Vagina (tissue), 2 donors: Measurements from ENCODE around the gene MAB21L4. TPM values are rescaled to one million over a fixed set of nuclear protein-coding genes. Genes with fewer than 3 reads are reported as not detected.

ENCODE experiments used
- DNase-seq, 2 donors: peaks; one replicate each; pipeline ENCODE4 v3.0.0-alpha.2; 2017; ENCODE audit errors: extremely low spot score in 2 of 2
- H3K27ac ChIP-seq: fragments of 200-600 bp; sonication (generic); one replicate; pipeline ENCODE4 v1.5.1; 2019
- H3K27me3 ChIP-seq: fragments of 200-600 bp; sonication (generic); one replicate; pipeline ENCODE4 v1.5.1; 2019
- H3K36me3 ChIP-seq, 2 donors: fragments of 200-600 bp; sonication (generic); one replicate each; pipeline ENCODE4 v1.5.1; 2017 to 2019
- H3K4me1 ChIP-seq: fragments of 200-600 bp; sonication (generic); one replicate; pipeline ENCODE4 v1.5.1; 2019
- H3K4me3 ChIP-seq, 2 donors: fragments of 200-600 bp; sonication (generic); 1 replicate in 1 of 2; 2 replicates in 1 of 2; pipeline ENCODE4 v1.5.1; 2016 to 2019
- H3K9me3 ChIP-seq: fragments of 200-600 bp; sonication (generic); one replicate; pipeline ENCODE4 v1.5.1; 2019
- POLR2A ChIP-seq, 2 donors: fragments of 450-650 bp; IDR thresholded peaks; one replicate each; pipeline ENCODE4 v1.6.1; 2017; ENCODE audit warnings: antibody characterized with exemption in 2 of 2, mild to moderate bottlenecking in 2 of 2, moderate library complexity in 2 of 2
- POLR2AphosphoS5 ChIP-seq, 2 donors: sonication (generic); formaldehyde crosslinking; IDR thresholded peaks; one replicate each; pipeline ENCODE4 v1.9.0; 2017; ENCODE audit warnings: antibody characterized with exemption in 2 of 2, mild to moderate bottlenecking in 2 of 2, low read depth in 1 of 2; ENCODE audit not compliant: insufficient read depth in 1 of 2
- intact Hi-C: fragments of 100-400 bp; cut with DNase I; formaldehyde crosslinking; loops from one replicate; pipeline ENCODE4 v1.15.1; 2023
- total RNA-seq: library from RNA; depleted of rRNA; stranded (reverse); fragments of >200 nt; gene quantifications from one replicate; pipeline ENCODE4 v1.2.3, GENCODE V29; 2016
- TF ChIP-seq, protein P1 (sequence below), 3 experiments: fragments of 450-650 bp in 2 of 3; fragments of 200-600 bp in 1 of 3; sonication (generic) in 1 of 3; IDR thresholded peaks; one replicate each; pipeline ENCODE4 v1.5.1; 2017 to 2019; ENCODE audit warnings: antibody characterized with exemption in 3 of 3, mild to moderate bottlenecking in 2 of 3, moderate library complexity in 2 of 3

MAB21L4 gene
- total RNA-seq, 1 donor from 2014 or later, result 21.1 TPM

DNA sequence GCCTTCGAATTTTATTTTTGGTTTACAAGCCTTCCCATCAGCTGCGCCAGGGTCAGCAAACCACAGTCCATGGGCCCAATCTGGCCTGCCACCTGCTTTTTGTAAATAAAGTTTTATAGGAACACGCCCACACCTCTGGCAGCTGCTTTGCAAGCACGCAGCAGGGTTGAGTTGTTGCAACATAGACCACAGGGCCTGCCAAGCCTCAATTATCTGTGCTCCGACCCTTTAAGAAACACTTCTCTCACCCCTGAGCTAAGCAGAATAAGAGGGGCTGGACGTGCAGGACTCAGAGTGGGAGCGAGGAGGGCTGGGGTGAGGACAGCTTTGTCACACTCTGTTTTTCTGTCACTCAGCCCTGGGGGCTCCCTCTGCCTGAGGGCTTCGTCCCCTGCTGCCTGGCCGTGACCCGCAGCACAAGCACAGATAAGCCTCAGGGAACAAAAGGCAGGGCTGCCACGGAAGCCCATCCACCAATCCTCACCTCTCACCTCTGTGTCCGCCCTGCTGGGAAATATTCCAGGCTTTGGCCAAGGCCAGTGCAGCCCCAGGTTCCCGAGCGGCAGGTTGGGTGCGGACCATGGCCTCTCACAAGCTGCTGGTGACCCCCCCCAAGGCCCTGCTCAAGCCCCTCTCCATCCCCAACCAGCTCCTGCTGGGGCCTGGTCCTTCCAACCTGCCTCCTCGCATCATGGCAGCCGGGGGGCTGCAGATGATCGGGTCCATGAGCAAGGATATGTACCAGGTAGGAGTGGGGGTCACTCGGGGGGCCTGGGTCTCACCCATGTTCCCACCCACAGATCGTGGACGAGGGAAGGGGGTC, 27.5 kb downstream of the MAB21L4 start, which contains the start of gene AGXT:
Gene AGXT, plus strand, starts transcription at position 539 of the 823 bp plus-strand sequence. Its CDS starts 42 bp downstream, at position 581.
- intact Hi-C loops, result no loop called here
- Histone ChIP-seq H3K27me3 (no peaks in the 10 kb centered on the region), H3K4me1 (no peaks in the 10 kb centered on the region), H3K27ac (no peak within 1 kb of the TSS), H3K4me3 (no peak within 1 kb of the TSS), H3K9me3 (no peaks in the 10 kb centered on the region), H3K36me3 (no peaks in the 10 kb centered on the region)
- TF ChIP-seq POLR2A (IDR thresholded peaks at IDR 0.05) (no peak), POLR2AphosphoS5 (IDR thresholded peaks at IDR 0.05; ENCODE audit: insufficient read depth in 1 of 2, low read depth in 1 of 2) (no peak)
- TF ChIP-seq, protein P1, sequence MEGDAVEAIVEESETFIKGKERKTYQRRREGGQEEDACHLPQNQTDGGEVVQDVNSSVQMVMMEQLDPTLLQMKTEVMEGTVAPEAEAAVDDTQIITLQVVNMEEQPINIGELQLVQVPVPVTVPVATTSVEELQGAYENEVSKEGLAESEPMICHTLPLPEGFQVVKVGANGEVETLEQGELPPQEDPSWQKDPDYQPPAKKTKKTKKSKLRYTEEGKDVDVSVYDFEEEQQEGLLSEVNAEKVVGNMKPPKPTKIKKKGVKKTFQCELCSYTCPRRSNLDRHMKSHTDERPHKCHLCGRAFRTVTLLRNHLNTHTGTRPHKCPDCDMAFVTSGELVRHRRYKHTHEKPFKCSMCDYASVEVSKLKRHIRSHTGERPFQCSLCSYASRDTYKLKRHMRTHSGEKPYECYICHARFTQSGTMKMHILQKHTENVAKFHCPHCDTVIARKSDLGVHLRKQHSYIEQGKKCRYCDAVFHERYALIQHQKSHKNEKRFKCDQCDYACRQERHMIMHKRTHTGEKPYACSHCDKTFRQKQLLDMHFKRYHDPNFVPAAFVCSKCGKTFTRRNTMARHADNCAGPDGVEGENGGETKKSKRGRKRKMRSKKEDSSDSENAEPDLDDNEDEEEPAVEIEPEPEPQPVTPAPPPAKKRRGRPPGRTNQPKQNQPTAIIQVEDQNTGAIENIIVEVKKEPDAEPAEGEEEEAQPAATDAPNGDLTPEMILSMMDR (IDR thresholded peaks at IDR 0.05), result no peak
- DNase-seq, result no peak

DNA sequence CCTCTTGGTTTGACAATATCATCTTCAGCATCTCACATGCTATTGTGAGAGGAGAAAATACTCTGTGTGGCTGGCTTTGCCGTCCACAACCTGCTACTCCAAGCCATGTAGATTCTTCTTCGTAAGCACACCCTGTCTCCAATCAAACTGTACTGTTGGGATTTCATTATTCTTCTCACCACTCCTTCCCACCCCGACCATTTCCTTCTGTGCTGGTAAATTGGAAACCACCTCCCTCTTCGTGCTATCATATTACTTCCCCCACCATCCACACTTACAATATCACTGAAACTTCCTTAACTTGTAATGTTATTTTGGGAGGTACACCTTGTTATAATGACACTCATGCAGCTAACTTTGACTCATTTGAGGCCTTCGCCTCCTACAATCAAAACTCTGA, 30.6 kb downstream of the MAB21L4 start:
- Histone ChIP-seq H3K4me3 (no peak overlapping the region), H3K4me1 (no peaks in the 10 kb centered on the region), H3K27ac (no peak overlapping the region), H3K9me3 (no peaks in the 10 kb centered on the region), H3K36me3 (no peaks in the 10 kb centered on the region), H3K27me3 (no peaks in the 10 kb centered on the region)
- intact Hi-C loops, result no loop called here
- no peak for DNase-seq
- TF ChIP-seq POLR2AphosphoS5 (IDR thresholded peaks at IDR 0.05; ENCODE audit: insufficient read depth in 1 of 2, low read depth in 1 of 2) (no peak), POLR2A (IDR thresholded peaks at IDR 0.05) (no peak)
- TF ChIP-seq, protein P1 (IDR thresholded peaks at IDR 0.05), result no peak

DNA sequence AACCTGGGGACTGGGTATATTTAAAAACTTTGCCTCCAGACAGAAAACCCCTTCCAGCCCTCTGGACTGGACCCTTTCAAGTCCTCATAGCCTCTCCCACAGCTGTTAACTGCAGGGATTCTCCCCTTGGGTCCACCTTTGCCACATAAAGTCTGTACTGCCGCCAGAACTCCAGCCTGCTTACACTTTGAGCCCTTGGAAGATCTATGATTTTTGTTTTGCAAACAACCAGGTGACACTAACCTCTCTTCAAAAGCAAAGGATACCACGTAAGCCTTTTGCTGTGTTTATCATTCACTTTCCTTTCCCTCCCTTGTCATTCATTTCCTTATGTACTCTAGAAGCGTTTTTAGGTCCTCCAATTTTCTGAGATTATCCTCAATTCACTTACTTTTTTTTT, 31.5 kb downstream of the MAB21L4 start:
- intact Hi-C loops, result no loop called here
- Histone ChIP-seq H3K9me3 (no peaks in the 10 kb centered on the region), H3K27me3 (no peaks in the 10 kb centered on the region), H3K36me3 (no peaks in the 10 kb centered on the region), H3K27ac (no peak overlapping the region), H3K4me1 (no peaks in the 10 kb centered on the region), H3K4me3 (no peak overlapping the region)
- TF ChIP-seq, protein P1 (IDR thresholded peaks at IDR 0.05), result no peak
- TF ChIP-seq POLR2A (IDR thresholded peaks at IDR 0.05) (no peak), POLR2AphosphoS5 (IDR thresholded peaks at IDR 0.05; ENCODE audit: insufficient read depth in 1 of 2, low read depth in 1 of 2) (no peak)
- DNase-seq, result no peak

DNA sequence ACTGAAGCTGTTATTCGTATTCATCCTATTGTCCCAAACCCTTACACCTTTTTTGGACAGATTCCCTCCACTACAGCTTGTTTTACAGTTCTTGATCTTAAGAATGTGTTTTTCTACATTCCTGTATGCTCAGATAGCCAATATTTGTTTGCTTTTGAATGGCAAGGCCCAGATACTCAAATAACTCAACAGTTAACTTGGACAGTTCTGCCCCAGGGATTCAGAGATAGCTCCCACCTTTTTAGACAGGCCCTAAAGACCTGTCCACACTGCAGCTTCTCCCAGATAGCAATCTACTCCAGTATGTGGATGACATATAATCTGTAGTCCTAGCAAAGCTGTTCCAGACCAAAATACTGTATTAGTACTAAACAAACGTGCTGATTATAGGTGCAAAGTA, 34.4 kb downstream of the MAB21L4 start:
- intact Hi-C loops, result no loop called here
- H3K36me3 ChIP-seq, result no peaks in the 10 kb centered on the region
- TF ChIP-seq, protein P1 (IDR thresholded peaks at IDR 0.05), result no peak
- H3K9me3 ChIP-seq, result no peaks in the 10 kb centered on the region
- no peaks in the 10 kb centered on the region for H3K27me3 ChIP-seq
- no peak for DNase-seq
- no peak overlapping the region for H3K27ac ChIP-seq
- H3K4me1 ChIP-seq, result no peaks in the 10 kb centered on the region
- H3K4me3 ChIP-seq, result no peak overlapping the region

DNA sequence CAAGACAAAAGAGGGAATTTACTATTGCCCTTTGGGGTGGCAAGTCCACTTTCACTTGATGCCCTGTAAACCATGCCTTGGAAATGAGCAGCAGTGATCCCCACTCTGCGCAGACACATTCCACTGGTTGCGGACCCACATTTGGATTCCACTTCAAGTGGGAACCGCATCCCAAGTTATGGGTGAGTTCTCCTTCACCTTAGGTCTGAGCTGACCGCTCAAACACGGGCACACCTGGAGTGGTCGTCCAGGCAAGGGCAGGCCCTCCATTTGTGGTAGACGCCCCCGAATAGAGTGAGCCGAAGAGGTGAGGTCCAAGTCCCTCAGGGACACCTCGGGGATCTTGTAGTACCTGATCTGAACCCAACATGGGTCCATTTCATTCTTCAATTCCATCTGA, 37.1 kb downstream of the MAB21L4 start:
- no peaks in the 10 kb centered on the region for H3K9me3 ChIP-seq
- TF ChIP-seq POLR2AphosphoS5 (IDR thresholded peaks at IDR 0.05; ENCODE audit: insufficient read depth in 1 of 2, low read depth in 1 of 2) (no peak), POLR2A (IDR thresholded peaks at IDR 0.05) (no peak)
- TF ChIP-seq, protein P1 (IDR thresholded peaks at IDR 0.05), result no peak
- no peaks in the 10 kb centered on the region for H3K4me1 ChIP-seq
- intact Hi-C loops, result no loop called here
- H3K4me3 ChIP-seq, result no peak overlapping the region
- no peaks in the 10 kb centered on the region for H3K27me3 ChIP-seq
- H3K36me3 ChIP-seq, result no peaks in the 10 kb centered on the region
- DNase-seq, result no peak
- H3K27ac ChIP-seq, result no peak overlapping the region
